Osteoblast (primary cell): ENCODE data around the gene CCNT2. TPM values are rescaled to one million over a fixed set of nuclear protein-coding genes. Genes with fewer than 3 reads are reported as not detected.

Experiments used
- DNase-seq: peaks from one replicate; pipeline ENCODE4 v3.0.0; 2011; ENCODE audit warnings: low spot score, mixed read lengths; ENCODE audit not compliant: insufficient read length; ENCODE audit errors: missing footprints
- H2AFZ ChIP-seq: 2 replicates; pipeline ENCODE4 v1.6.0; 2011; ENCODE audit warnings: mild to moderate bottlenecking, low read length
- H3K27ac ChIP-seq: 2 replicates; pipeline ENCODE4 v1.5.1; 2011; ENCODE audit warnings: mild to moderate bottlenecking, low read depth, low read length, moderate library complexity
- H3K27me3 ChIP-seq: 2 replicates; pipeline ENCODE4 v1.6.0; 2012; ENCODE audit warnings: mild to moderate bottlenecking, control low read depth, inconsistent platforms, low read length, moderate library complexity; ENCODE audit not compliant: insufficient read depth
- H3K36me3 ChIP-seq: 2 replicates; pipeline ENCODE4 v1.5.1; 2011; ENCODE audit warnings: mild to moderate bottlenecking, low read length, control low read depth, moderate library complexity; ENCODE audit not compliant: insufficient read depth
- H3K4me1 ChIP-seq: 2 replicates; pipeline ENCODE4 v1.5.1; 2011; ENCODE audit warnings: mild to moderate bottlenecking, low read length, control low read depth, moderate library complexity; ENCODE audit not compliant: insufficient read depth
- H3K4me2 ChIP-seq: 2 replicates; pipeline ENCODE4 v1.6.0; 2011; ENCODE audit warnings: mild to moderate bottlenecking, low read length; ENCODE audit not compliant: insufficient read depth
- H3K4me3 ChIP-seq: fragments of 200-600 bp; sonication (generic); 3 replicates; pipeline ENCODE4 v1.5.1; 2012; ENCODE audit warnings: mild to moderate bottlenecking, low read length, inconsistent platforms; ENCODE audit not compliant: insufficient read depth
- H3K79me2 ChIP-seq: 2 replicates; pipeline ENCODE4 v1.6.0; 2012; ENCODE audit warnings: mild to moderate bottlenecking, low read length, control low read depth, inconsistent platforms; ENCODE audit not compliant: insufficient read depth
- H3K9me3 ChIP-seq: 2 replicates; pipeline ENCODE4 v1.5.1; 2011; ENCODE audit warnings: low read depth, low read length, control low read depth
- H4K20me1 ChIP-seq: 2 replicates; pipeline ENCODE4 v1.6.0; 2012; ENCODE audit warnings: mild to moderate bottlenecking, low read length, control low read depth; ENCODE audit not compliant: insufficient read depth
- CTCF ChIP-seq: IDR thresholded peaks from 2 replicates; pipeline ENCODE4 v1.5.1; 2011; ENCODE audit warnings: mild to moderate bottlenecking, low read depth, low read length, moderate library complexity; ENCODE audit errors: extremely low read depth
- total RNA-seq: library from RNA; depleted of rRNA; stranded (reverse); fragments of >200 nt; gene quantifications from 2 replicates; pipeline ENCODE4 v1.2.3, GENCODE V29; 2012

CCNT2 gene
- total RNA-seq, 1 donor: 26.8 TPM

- Histone ChIP-seq H4K20me1 (no peaks in the 10 kb centered on the region), H3K4me1 (no peaks in the 10 kb centered on the region), H3K4me2 (no peak overlapping the region), H3K27me3 (no peaks in the 10 kb centered on the region), H3K4me3 (no peak overlapping the region), H3K36me3 (no peaks in the 10 kb centered on the region), H2AFZ (no peak overlapping the region), H3K9me3 (no peaks in the 10 kb centered on the region), H3K79me2 (no peaks in the 10 kb centered on the region), H3K27ac (no peak overlapping the region)
- no peak for DNase-seq
- TF ChIP-seq CTCF: no peak
Observed at GRCh38 chr2:134882773-134883172, 35.8 kb upstream of the CCNT2 start.

GRCh38 chr2:134883552-134884293 lies 34.9 kb upstream of the CCNT2 start:
- Histone ChIP-seq H3K79me2 (no peaks in the 10 kb centered on the region), H3K4me2 (no peak overlapping the region), H2AFZ (no peak overlapping the region), H4K20me1 (no peaks in the 10 kb centered on the region), H3K4me3 (no peak overlapping the region), H3K4me1 (no peaks in the 10 kb centered on the region), H3K27me3 (no peaks in the 10 kb centered on the region), H3K36me3 (no peaks in the 10 kb centered on the region), H3K27ac (no peak overlapping the region), H3K9me3 (no peaks in the 10 kb centered on the region)
- no peak for DNase-seq
- TF ChIP-seq CTCF: no peak

- H3K4me3 ChIP-seq: no peak overlapping the region
- no peaks in the 10 kb centered on the region for H3K27me3 ChIP-seq
- no peak for TF ChIP-seq CTCF
- no peaks in the 10 kb centered on the region for H3K79me2 ChIP-seq
- DNase-seq: no peak
- H3K27ac ChIP-seq: no peak overlapping the region
- H3K36me3 ChIP-seq: no peaks in the 10 kb centered on the region
- H2AFZ ChIP-seq: no peak overlapping the region
- H3K9me3 ChIP-seq: no peaks in the 10 kb centered on the region
- no peak overlapping the region for H3K4me2 ChIP-seq
- H3K4me1 ChIP-seq: no peaks in the 10 kb centered on the region
- H4K20me1 ChIP-seq: no peaks in the 10 kb centered on the region
Observed at GRCh38 chr2:134884435-134884834, 34.2 kb upstream of the CCNT2 start.

GRCh38 chr2:134892282-134893035 lies 26.2 kb upstream of the CCNT2 start:
- H3K4me2 ChIP-seq: no peak overlapping the region

More at GRCh38 chr2:134892282-134893035, 26.2 kb upstream of the CCNT2 start:
- no peaks in the 10 kb centered on the region for H3K9me3 ChIP-seq
- TF ChIP-seq CTCF: no peak
- no peaks in the 10 kb centered on the region for H3K36me3 ChIP-seq
- DNase-seq: no peak
- no peak overlapping the region for H3K27ac ChIP-seq
- H4K20me1 ChIP-seq: no peaks in the 10 kb centered on the region
- H3K27me3 ChIP-seq: no peaks in the 10 kb centered on the region
- no peaks in the 10 kb centered on the region for H3K79me2 ChIP-seq
- no peak overlapping the region for H2AFZ ChIP-seq
- no peak overlapping the region for H3K4me3 ChIP-seq
- no peaks in the 10 kb centered on the region for H3K4me1 ChIP-seq
